ENCODE data around the gene PFAS. TPM values are rescaled to one million over a fixed set of nuclear protein-coding genes. Genes with fewer than 3 reads are reported as not detected.
A peak's percentile ranks its signal among the peaks of the same experiment; 100 is the strongest.

Gene PFAS
- total RNA-seq, 1 experiment from 2014 or later = 54.1 TPM

DNA sequence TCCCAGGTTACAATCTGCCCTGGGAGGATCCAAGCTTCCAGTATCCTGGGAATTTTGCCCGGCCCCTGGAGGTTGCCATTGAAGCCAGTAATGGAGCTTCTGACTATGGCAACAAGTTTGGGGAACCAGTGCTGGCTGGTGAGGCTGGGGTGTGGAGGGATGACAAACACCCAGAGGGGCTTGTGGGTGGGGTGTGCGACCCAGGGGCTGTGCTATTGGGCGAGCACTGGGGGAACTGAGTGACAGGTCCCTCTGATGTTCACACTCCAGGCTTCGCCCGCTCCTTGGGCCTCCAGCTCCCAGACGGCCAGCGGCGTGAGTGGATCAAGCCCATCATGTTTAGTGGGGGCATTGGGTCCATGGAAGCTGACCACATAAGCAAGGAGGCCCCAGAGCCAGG is 8.7 kb downstream of the PFAS start:
- DNase-seq (ENCODE audit: low read depth, low spot score) = no peak
- in situ Hi-C loops (cut with HindIII; ENCODE audit: low pct_unique_long_range_greater_than_20kb, low sequenced_read_pairs) = no loop called here

DNA sequence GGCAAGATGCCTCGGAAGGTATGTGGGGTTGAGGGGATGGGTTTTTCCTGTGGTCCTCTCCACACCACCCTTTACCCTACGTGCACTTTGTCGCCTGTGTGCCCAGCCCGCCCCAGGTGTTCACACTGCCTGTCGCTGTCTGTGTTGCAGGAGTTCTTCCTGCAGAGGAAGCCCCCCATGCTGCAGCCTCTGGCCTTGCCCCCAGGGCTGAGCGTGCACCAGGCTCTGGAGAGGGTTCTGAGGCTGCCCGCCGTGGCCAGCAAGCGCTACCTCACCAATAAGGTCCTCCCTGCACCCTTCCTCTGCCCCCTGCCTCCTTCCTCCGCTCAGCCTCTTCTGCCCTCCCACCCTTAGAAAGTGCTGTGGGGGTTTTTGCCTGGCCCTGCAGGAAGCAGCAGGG is 15.2 kb downstream of the PFAS start:
- no peak for DNase-seq (ENCODE audit: low read depth, low spot score)
- in situ Hi-C loops (cut with HindIII; ENCODE audit: low pct_unique_long_range_greater_than_20kb, low sequenced_read_pairs) = no loop called here

DNA sequence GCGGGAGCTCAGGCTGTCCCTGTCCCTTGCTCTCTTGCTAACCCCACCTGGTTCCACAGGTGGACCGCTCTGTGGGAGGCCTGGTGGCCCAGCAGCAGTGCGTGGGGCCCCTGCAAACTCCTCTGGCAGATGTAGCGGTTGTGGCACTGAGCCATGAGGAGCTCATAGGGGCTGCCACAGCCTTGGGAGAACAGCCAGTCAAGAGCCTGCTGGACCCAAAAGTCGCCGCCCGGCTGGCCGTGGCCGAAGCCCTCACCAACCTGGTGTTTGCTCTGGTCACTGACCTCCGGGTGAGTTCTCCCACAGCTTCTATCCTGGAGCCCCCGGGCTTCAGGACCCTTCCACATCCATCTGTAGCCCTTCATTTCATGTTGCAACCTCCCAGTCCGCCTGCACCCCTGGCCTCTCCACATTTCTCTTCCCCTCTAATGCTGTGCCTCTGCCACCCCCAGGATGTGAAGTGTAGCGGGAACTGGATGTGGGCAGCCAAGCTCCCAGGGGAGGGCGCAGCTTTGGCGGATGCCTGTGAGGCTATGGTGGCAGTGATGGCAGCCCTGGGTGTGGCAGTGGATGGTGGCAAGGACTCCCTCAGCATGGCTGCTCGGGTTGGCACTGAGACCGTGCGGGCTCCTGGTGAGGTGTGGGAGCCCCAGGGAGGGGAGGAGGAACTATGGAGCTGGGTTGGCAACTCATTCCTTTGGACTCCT is 15.9 kb downstream of the PFAS start:
- in situ Hi-C loops (cut with HindIII; ENCODE audit: low pct_unique_long_range_greater_than_20kb, low sequenced_read_pairs) = no loop called here
- DNase-seq (ENCODE audit: low read depth, low spot score) = no peak

DNA sequence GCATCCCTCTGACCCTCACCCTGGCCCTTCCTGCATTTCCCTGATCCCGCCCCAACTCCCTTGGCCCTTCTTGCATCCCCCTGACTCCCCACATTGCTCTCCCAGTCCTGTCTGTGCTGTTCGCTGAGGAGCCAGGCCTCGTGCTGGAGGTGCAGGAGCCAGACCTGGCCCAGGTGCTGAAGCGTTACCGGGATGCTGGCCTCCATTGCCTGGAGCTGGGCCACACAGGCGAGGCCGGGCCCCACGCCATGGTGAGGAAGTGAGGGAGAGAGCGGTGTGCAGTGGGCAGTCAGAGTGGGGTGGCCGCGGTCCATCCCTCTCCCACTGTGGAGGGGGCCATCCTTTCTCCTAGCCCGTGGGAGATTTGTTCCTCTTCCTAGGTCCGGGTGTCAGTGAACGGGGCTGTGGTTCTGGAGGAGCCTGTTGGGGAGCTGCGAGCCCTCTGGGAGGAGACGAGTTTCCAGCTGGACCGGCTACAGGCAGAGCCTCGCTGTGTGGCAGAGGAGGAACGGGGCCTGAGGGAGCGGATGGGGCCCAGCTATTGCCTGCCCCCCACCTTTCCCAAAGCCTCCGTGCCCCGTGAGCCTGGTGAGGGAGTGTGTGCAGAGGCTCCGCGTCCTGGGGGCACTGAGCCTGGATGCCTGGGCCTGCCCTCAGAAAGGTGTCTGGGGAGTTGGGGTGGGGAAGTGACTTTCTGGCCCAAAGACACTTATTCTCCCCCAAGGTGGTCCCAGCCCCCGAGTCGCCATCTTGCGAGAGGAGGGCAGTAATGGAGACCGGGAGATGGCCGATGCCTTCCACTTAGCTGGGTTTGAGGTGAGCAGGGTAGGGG is 17.8 kb downstream of the PFAS start:
- in situ Hi-C loops (cut with HindIII; ENCODE audit: low pct_unique_long_range_greater_than_20kb, low sequenced_read_pairs) = no loop called here
- DNase-seq (ENCODE audit: low read depth, low spot score) = no peak

DNA sequence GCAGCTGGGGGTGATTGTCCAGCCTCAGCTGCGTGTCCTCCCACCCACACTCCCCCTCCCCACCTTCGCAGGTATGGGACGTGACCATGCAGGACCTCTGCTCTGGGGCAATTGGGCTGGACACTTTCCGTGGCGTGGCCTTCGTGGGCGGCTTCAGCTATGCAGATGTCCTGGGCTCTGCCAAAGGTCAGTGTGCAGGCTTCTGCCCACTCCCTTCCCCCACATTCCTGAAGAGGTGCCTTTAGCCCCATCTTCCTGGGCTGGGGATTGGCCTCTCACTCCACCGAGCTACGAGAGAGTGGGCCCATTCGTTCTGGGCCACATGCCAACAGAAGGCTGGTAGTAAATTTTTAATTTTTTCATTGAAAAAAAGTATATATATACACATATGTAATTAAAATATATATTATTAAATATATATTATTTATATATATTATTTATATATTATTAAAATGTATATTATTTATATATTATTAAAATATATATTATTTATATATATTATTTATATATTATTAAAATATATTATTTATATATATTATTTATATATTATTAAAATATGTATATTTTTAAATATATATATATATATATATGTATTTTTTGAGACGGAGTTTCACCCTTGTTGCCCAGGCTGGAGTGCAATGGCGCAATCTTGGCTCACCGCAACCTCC is 18.5 kb downstream of the PFAS start:
- no peak for DNase-seq (ENCODE audit: low read depth, low spot score)

DNA sequence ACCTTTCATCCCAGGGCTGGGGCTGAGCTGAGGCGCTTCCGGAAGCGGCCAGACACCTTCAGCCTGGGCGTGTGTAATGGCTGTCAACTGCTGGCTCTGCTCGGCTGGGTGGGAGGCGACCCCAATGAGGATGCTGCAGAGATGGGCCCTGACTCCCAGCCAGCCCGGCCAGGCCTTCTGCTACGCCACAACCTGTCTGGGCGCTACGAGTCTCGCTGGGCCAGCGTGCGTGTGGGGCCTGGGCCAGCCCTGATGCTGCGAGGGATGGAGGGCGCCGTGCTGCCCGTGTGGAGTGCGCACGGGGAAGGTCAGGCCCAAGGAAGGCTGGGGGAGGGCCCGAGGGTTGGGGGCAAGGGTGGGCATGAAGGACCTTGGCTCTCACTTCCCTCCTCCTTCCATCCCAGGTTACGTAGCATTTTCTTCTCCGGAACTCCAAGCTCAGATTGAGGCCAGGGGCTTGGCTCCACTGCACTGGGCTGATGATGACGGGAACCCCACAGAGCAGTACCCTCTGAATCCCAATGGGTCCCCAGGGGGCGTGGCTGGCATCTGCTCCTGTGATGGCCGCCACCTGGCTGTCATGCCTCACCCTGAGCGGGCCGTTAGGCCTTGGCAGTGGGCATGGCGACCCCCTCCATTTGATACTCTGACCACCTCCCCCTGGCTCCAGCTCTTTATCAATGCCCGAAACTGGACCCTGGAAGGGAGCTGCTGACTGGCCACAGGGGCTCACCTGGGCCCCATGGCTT is 19.6 kb downstream of the PFAS start:
- DNase-seq (ENCODE audit: low read depth, low spot score) = no peak
- in situ Hi-C loops (cut with HindIII; ENCODE audit: low pct_unique_long_range_greater_than_20kb, low sequenced_read_pairs) = no loop called here

More for the DNA sequence above, 18.5 kb downstream of the PFAS start:
- in situ Hi-C loops (cut with HindIII; ENCODE audit: low pct_unique_long_range_greater_than_20kb, low sequenced_read_pairs) = no loop called here

DNA sequence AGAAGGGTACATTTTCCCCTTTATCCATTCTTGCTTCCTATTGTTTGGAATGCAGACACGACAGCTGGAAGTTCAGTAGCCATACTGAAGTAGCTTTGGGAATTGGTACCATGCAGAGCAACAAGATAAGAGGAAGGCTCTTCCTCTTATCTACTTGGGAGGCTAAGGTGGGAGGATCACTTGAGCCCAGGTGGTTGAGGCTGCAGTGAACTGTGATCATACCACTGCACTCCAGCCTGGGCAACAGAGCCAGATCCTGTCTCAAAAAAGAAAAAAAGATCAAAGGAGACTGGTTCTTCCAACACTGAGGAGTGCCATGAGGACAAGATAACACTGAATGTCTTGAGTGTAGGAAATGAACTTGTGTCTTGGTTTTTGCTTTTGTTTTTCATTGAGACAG is 23.3 kb downstream of the PFAS start:
- in situ Hi-C loops (cut with HindIII; ENCODE audit: low pct_unique_long_range_greater_than_20kb, low sequenced_read_pairs) = no loop called here
- no peak for DNase-seq (ENCODE audit: low read depth, low spot score)

DNA sequence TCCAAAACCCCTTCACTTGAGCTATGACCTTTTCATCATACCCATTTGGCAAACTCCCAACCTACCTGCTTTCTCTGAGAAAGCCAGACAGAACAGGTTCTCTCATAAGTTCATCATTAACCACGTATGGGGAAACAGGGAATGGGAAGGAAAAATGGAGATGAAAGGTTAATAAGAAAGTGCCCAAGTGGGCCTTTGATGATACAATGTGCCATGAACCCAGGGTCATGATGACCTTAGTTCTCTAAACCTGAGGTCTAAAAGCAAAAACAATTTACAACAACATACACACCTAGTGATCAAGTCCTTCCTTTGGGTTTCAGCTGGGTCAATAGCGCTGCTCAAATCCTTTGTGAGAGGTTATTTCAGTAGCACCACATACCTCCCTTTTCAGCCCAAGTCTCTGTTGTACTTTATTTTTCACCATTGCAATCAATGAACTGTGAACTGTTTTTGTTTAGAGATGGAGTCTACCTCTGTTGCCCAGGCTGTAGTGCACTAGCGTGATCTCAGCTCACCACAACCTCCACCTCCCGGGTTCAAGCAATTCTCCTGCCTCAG is 24.9 kb downstream of the PFAS start:
- DNase-seq (ENCODE audit: low read depth, low spot score) = no peak
- in situ Hi-C loops (cut with HindIII; ENCODE audit: low pct_unique_long_range_greater_than_20kb, low sequenced_read_pairs) = no loop called here

DNA sequence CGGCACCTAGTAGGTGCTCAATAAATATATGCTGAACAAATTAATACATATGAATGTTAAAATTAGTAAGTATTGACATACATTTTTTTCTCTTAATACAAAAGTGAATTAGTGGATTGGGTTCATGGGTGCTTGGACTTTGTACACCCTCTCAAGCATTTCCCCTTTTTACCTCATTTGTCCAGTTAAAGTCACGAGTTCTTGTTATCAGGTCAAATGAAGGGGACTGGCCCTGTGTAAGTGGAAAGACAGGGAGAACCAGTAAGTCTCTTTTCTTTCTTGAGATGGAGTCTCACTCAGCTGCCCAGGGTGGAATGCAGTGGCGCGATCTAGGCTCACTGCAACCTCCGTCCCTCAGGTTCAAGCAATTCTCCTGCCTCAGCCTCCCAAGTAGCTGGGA is 25.7 kb downstream of the PFAS start:
- no peak for DNase-seq (ENCODE audit: low read depth, low spot score)
- in situ Hi-C loops (cut with HindIII; ENCODE audit: low pct_unique_long_range_greater_than_20kb, low sequenced_read_pairs) = no loop called here

DNA sequence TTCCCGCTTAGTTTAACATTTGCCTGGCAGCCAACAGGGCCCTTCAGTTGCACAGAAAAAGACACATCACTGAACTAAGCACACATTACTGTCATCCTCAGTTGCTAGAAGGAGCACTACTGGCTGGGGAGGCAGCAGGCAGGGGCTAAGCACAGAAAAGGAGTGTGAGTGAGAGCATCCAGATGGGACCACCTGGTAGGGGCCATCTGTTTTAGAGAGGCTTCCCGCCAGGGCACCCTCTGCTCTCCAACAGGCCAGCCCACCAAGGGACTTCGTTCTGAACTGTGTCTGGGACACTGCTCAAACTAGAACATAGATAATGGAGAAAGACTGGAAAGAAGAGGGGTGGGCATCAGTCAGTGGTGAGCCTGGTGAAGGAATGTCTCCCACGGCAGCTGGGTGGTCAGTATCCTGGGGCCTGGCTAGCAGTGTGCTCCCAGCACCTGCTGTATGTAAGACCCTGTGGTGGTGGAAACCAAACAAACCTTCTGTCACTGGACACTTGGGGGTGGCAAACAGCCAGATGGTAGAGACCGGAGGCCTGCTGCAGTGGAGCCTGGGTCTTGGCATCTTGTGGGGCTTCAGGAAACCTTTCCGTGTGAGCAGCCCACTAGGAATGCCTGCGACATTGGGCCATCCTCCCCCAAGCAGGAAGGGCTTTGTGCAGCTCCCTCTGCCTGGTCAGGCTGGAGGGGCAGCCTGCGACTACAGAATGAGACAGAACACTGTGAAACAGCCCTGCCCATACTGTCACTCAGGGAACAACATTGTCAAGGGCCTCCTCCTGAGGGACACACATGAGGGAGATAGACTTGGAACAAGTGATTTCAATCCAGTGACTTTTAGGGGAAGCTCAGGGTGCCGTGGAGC is 26.6 kb downstream of the PFAS start:
- DNase-seq (ENCODE audit: low read depth, low spot score) = no peak
- in situ Hi-C loops (cut with HindIII; ENCODE audit: low pct_unique_long_range_greater_than_20kb, low sequenced_read_pairs) = no loop called here

DNA sequence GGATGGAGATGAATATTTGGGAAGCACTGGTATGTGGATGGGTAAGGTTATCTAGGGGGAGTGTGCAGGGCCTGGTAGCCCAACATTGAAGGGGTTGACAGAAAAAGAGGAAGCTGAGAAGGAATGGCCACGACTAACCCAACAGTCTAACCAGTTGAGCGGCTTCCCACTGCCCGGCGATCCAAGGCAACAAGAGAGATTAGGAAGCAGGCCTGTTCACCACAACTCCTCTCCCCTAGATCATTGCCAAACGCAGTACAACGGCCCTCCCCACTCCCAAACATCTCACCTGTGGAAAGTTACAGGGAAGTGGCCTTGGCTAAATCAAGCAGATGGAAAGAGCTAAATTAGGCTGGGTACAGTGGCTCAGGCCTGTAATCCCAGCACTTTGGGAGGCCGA is 28.2 kb downstream of the PFAS start:
- DNase-seq (ENCODE audit: low read depth, low spot score) = no peak
- in situ Hi-C loops (cut with HindIII; ENCODE audit: low pct_unique_long_range_greater_than_20kb, low sequenced_read_pairs) = no loop called here

DNA sequence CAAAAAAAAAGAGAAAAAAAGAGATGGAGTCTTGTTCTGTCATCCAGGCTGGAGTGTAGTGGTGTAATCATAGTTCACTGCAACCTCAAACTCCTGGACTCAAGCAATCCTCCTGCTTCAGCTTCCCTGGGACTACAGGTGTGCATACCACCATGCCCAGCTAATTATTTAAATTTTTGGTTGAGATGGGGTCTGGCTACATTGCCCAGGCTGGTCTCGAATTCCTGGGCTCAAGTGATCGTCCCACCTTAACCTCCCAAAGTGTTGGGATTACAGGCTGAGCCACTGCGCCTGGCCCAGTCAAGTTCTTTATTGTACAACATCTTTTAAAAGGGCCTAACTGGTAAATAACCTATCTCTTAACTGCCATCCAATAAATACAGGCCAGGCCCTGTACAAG is 33.3 kb downstream of the PFAS start:
- in situ Hi-C loops (cut with HindIII; ENCODE audit: low pct_unique_long_range_greater_than_20kb, low sequenced_read_pairs) = no loop called here
- DNase-seq (ENCODE audit: low read depth, low spot score) = no peak

DNA sequence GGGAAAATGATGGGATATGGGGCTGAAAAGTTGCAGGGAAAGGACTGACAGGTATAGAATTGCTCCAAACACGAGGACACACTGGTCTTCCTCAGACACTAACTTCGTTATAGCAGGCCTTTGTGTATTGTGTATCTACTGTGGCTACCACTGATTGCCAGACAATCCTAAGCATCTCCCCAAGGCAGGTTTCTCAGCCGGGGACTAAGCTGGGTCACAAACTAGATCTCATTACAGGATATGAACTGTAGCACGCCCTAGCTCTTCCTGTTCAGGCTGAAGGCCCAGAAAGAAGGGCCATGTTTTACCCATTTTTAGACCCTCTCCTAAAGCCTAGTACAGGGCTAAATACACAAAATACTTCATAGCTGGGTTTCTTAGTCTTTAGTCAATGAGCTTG is 34.3 kb downstream of the PFAS start:
- in situ Hi-C loops (cut with HindIII; ENCODE audit: low pct_unique_long_range_greater_than_20kb, low sequenced_read_pairs) = no loop called here

DNA sequence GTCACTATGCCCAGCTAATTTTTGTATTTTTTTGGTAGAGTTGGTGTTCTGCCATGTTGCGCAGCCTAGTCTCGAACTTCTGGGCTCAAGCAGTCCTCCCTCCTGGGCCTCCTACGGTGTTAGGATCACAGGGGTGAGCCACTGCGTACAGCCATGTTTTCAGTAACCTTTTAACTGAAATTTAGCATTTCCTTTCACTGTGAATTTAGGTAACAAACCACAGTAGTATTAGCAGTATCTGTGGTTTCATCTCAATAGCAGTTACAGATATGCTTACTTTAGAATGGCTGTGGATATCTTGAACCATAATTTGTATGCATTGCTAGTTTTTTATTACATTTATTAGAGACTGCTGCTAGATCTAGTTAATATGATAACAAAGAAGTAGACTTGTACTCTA is 35.0 kb downstream of the PFAS start:
- in situ Hi-C loops (cut with HindIII; ENCODE audit: low pct_unique_long_range_greater_than_20kb, low sequenced_read_pairs) = no loop called here
- no peak for DNase-seq (ENCODE audit: low read depth, low spot score)

More for the DNA sequence above, 34.3 kb downstream of the PFAS start:
- DNase-seq (ENCODE audit: low read depth, low spot score) = peak; percentile 50

DNA sequence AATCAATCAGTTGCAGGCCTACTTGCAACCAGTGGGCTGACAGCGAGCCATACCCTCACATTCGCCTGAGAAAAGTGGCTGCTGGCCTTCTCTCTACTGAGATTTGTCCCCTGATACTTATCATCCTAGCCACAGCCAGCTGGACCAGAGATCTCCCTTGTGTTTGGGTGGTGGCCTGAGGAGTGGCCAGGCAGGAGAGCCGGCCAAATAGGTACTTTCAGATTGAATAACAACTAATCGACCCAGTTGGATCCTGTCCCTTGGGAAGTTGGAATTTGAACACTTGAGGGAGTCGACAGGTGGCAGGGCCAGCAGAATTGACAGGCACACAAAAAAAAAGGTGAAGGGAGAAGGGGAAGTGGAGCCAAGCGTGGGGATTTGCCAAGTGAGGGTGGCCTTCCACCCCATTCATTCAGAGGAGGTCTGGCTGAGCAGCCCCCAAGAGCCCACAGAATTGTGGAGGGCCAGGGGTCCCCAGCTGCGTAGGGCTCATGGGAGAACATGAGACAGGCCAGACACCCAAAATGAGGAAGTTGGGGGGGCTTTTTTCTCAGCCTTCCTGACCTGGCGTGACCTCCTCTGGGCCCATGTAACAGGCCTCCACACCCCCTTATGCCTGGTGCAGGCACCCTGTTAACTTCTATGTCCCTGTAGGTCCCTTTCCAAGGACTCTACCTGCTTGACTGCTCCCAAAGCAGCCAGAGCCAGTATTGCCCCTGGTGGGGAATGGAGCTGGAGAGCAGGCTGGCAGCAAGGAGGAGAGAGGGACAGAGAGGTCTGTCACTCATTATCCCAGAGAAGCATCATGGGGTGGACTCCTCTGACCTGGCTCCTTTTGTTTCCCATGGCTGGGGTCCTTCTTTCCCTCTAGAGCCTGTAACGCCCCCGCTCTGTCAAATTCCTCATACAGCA is 36.4 kb downstream of the PFAS start:
- in situ Hi-C loops (cut with HindIII; ENCODE audit: low pct_unique_long_range_greater_than_20kb, low sequenced_read_pairs) = no loop called here

More for the DNA sequence above, 36.4 kb downstream of the PFAS start:
- DNase-seq (ENCODE audit: low read depth, low spot score) = no peak

Data from SK-MEL-5 (cell line).